Measurements from ENCODE around the gene PLEKHD1. TPM values are rescaled to one million over a fixed set of nuclear protein-coding genes. Genes with fewer than 3 reads are reported as not detected.

PLEKHD1 gene
- total RNA-seq, 6 donors from 2014 or later: under 0.01 to 1.7 (median 0.70) TPM

GRCh38 chr14:69481815-69482568 is 2.5 kb upstream of the PLEKHD1 start:
- ATAC-seq (ENCODE audit: low FRiP score in 2 of 2) (no peak), DNase-seq (no peak)
- Histone ChIP-seq H3K27me3 (peaks cover 0 to 24% (median 11%) of the 10 kb centered on the region in 4 donors), H3K27ac (no peak overlapping the region), H3K36me3 (no peaks in the 10 kb centered on the region), H3K4me1 (peaks cover 6 to 21% (median 17%) of the 10 kb centered on the region in 4 donors), H3K9me3 (no peaks in the 10 kb centered on the region), H3K4me3 (no peak overlapping the region)
- TF ChIP-seq POLR2AphosphoS5 (IDR thresholded peaks at IDR 0.05): no peak
- TF ChIP-seq EP300 (IDR thresholded peaks at IDR 0.05): no peak
- TF ChIP-seq POLR2A (IDR thresholded peaks at IDR 0.05): no peak
- TF ChIP-seq CTCF (IDR thresholded peaks at IDR 0.05): no peak
- 81 to 85% methylated on average over 5 of the region's 5 CpGs for WGBS, 2 donors

GRCh38 chr14:69483765-69484443 is 624 bp upstream of the PLEKHD1 start:
- Histone ChIP-seq H3K36me3 (no peaks in the 10 kb centered on the region), H3K9me3 (no peaks in the 10 kb centered on the region), H3K4me1 (peaks cover 6 to 21% (median 17%) of the 10 kb centered on the region in 4 donors), H3K27me3 (peaks cover 0 to 24% (median 11%) of the 10 kb centered on the region in 4 donors), H3K27ac (peak overlapping the region in 1 of 4 donors; percentile 26), H3K4me3 (peak overlapping the region in 3 of 4 donors; percentile 44 to 51 (median 48))
- no peak for TF ChIP-seq POLR2AphosphoS5 (IDR thresholded peaks at IDR 0.05)
- TF ChIP-seq EP300 (IDR thresholded peaks at IDR 0.05): no peak
- no peak for TF ChIP-seq POLR2A (IDR thresholded peaks at IDR 0.05)
- no peak for TF ChIP-seq CTCF (IDR thresholded peaks at IDR 0.05)
- 5 to 19% methylated on average over 20 to 43 of the region's 54 CpGs for WGBS, 2 donors
- DNase-seq (peak; percentile 28 to 89), ATAC-seq (ENCODE audit: low FRiP score in 2 of 2) (peak; percentile 27 to 59)

GRCh38 chr14:69485315-69485660 is 760 bp downstream of the PLEKHD1 start:
- no peak for ATAC-seq (ENCODE audit: low FRiP score in 2 of 2)
- no peak for DNase-seq
- Histone ChIP-seq H3K27me3 (peaks cover 0 to 24% (median 11%) of the 10 kb centered on the region in 4 donors), H3K27ac (no peak overlapping the region), H3K36me3 (no peaks in the 10 kb centered on the region), H3K4me1 (peaks cover 6 to 21% (median 17%) of the 10 kb centered on the region in 4 donors), H3K4me3 (peak overlapping the region in 1 of 4 donors; percentile 51), H3K9me3 (no peaks in the 10 kb centered on the region)
- TF ChIP-seq POLR2A (IDR thresholded peaks at IDR 0.05): no peak
- TF ChIP-seq CTCF (IDR thresholded peaks at IDR 0.05): no peak
- no peak for TF ChIP-seq EP300 (IDR thresholded peaks at IDR 0.05)
- no peak for TF ChIP-seq POLR2AphosphoS5 (IDR thresholded peaks at IDR 0.05)
- 66 to 76% methylated on average over 5 to 11 of the region's 11 CpGs for WGBS, 2 donors

- no peak for DNase-seq
- TF ChIP-seq POLR2AphosphoS5 (IDR thresholded peaks at IDR 0.05): no peak
- TF ChIP-seq CTCF (IDR thresholded peaks at IDR 0.05): no peak
- no peak for TF ChIP-seq EP300 (IDR thresholded peaks at IDR 0.05)
- no peak for TF ChIP-seq POLR2A (IDR thresholded peaks at IDR 0.05)
- ATAC-seq (ENCODE audit: low FRiP score in 2 of 2): no peak
- Histone ChIP-seq H3K27ac (no peak overlapping the region), H3K4me1 (peaks cover 6 to 21% (median 17%) of the 10 kb centered on the region in 4 donors), H3K9me3 (no peaks in the 10 kb centered on the region), H3K4me3 (no peak overlapping the region), H3K36me3 (no peaks in the 10 kb centered on the region), H3K27me3 (peaks cover 0 to 24% (median 11%) of the 10 kb centered on the region in 4 donors)
- WGBS, 2 donors: 79 to 85% methylated on average over 6 of the region's 6 CpGs
Measured at GRCh38 chr14:69485701-69486100, 1.2 kb downstream of the PLEKHD1 start.

Measured in upper lobe of left lung (tissue), 6 donors.